ENCODE measurements around the gene POLE2.

The POLE2 gene

DNA sequence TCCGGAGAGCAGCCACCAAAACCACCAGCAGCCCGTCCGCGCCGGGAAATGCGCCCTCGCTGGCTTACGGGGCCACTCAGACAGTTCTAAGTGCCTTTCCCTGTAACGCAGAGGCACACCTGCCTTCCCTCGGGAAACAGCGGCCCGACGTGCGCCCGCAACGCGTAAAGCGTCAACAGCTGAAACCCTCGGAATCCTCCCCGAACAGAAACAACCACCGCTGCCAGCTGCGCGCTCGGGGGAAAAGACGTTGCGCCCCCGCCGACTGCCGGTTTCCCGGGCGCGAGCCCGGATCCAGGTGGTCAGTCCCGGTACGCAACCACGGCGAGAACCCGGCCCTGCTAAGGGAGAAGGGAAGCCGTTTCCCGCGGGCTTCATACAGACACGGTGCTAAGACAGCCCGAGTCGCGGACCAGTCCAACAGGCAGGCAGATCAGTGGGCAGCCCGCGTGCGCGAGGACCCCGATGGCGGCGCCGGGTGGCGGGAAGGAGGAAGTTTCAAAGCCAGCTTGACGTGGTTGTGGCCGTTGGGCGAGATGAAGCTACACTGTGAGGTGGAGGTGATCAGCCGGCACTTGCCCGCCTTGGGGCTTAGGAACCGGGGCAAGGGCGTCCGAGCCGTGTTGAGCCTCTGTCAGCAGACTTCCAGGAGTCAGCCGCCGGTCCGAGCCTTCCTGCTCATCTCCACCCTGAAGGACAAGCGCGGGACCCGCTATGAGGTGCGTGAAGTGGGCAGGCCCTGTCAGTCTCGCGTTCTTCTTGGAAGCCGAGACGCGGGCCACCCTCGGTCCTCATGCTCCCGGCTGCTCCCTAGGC is 89.3 kb downstream of the POLE2 start, which contains the start of gene LRR1 (continued):
- TF ChIP-seq ZNF600 (tag by site-specific recombination; IDR thresholded peaks at IDR 0.05): no peak
- 0 out of 2 replicates have a peak, but pooled peaks have one; percentile 15 for TF ChIP-seq REPIN1 (tag by site-specific recombination; IDR thresholded peaks at IDR 0.05; ENCODE audit: low read depth)
- TF ChIP-seq, protein P1, sequence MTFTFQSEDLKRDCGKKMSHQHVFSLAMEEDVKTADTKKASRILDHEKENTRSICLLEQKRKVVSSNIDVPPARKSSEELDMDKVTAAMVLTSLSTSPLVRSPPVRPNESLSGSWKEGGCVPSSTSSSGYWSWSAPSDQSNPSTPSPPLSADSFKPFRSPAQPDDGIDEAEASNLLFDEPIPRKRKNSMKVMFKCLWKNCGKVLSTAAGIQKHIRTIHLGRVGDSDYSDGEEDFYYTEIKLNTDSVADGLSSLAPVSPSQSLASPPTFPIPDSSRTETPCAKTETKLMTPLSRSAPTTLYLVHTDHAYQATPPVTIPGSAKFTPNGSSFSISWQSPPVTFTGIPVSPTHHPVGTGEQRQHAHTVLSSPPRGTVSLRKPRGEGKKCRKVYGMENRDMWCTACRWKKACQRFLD (tag by site-specific recombination; IDR thresholded peaks at IDR 0.05): 0 out of 2 replicates have a peak, but pooled peaks have one; percentile 9
- no peak for TF ChIP-seq BCL11B (tag by site-specific recombination; IDR thresholded peaks at IDR 0.05; ENCODE audit: low read depth)
- TF ChIP-seq ZNF558 (tag by site-specific recombination; IDR thresholded peaks at IDR 0.05): no peak
- no peak for TF ChIP-seq ZNF645 (tag by site-specific recombination; IDR thresholded peaks at IDR 0.05)
- TF ChIP-seq, protein P2, sequence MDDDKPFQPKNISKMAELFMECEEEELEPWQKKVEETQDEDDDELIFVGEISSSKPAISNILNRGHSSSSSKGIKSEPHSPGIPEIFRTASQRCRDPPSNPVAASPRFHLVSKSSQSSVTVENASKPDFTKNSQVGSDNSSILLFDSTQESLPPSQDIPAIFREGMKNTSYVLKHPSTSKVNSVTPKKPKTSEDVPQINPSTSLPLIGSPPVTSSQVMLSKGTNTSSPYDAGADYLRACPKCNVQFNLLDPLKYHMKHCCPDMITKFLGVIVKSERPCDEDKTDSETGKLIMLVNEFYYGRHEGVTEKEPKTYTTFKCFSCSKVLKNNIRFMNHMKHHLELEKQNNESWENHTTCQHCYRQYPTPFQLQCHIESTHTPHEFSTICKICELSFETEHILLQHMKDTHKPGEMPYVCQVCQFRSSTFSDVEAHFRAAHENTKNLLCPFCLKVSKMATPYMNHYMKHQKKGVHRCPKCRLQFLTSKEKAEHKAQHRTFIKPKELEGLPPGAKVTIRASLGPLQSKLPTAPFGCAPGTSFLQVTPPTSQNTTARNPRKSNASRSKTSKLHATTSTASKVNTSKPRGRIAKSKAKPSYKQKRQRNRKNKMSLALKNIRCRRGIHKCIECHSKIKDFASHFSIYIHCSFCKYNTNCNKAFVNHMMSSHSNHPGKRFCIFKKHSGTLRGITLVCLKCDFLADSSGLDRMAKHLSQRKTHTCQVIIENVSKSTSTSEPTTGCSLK (tag by site-specific recombination; IDR thresholded peaks at IDR 0.05): no peak
- no peak for TF ChIP-seq ZSCAN16 (tag by site-specific recombination; IDR thresholded peaks at IDR 0.05)
- TF ChIP-seq ZNF248 (tag by site-specific recombination; IDR thresholded peaks at IDR 0.05): no peak
- TF ChIP-seq ZNF654 (tag by site-specific recombination; IDR thresholded peaks at IDR 0.05; ENCODE audit: low read depth): no peak
- TF ChIP-seq ZNF549 (tag by site-specific recombination; IDR thresholded peaks at IDR 0.05): no peak
- TF ChIP-seq ZNF133 (tag by site-specific recombination; IDR thresholded peaks at IDR 0.05): no peak
- no peak for TF ChIP-seq RBAK (tag by site-specific recombination; IDR thresholded peaks at IDR 0.05)
- TF ChIP-seq, protein P3, sequence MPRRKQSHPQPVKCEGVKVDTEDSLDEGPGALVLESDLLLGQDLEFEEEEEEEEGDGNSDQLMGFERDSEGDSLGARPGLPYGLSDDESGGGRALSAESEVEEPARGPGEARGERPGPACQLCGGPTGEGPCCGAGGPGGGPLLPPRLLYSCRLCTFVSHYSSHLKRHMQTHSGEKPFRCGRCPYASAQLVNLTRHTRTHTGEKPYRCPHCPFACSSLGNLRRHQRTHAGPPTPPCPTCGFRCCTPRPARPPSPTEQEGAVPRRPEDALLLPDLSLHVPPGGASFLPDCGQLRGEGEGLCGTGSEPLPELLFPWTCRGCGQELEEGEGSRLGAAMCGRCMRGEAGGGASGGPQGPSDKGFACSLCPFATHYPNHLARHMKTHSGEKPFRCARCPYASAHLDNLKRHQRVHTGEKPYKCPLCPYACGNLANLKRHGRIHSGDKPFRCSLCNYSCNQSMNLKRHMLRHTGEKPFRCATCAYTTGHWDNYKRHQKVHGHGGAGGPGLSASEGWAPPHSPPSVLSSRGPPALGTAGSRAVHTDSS (tag by site-specific recombination; IDR thresholded peaks at IDR 0.05): no peak
- TF ChIP-seq ZNF157 (tag by site-specific recombination; IDR thresholded peaks at IDR 0.05): no peak
- TF ChIP-seq ZNF560 (tag by site-specific recombination; IDR thresholded peaks at IDR 0.05; ENCODE audit: borderline replicate concordance): no peak
- no peak for TF ChIP-seq ZBTB1 (tag by site-specific recombination; IDR thresholded peaks at IDR 0.05)
- TF ChIP-seq ZNF423 (tag by site-specific recombination; IDR thresholded peaks at IDR 0.05): no peak
- TF ChIP-seq ZNF112 (tag by site-specific recombination; IDR thresholded peaks at IDR 0.05): no peak
- TF ChIP-seq SP3 (tag by site-specific recombination; IDR thresholded peaks at IDR 0.05): peak; percentile 24; the same call in 1 of the 2 replicates
- no peak for TF ChIP-seq ZNF610 (tag by site-specific recombination; IDR thresholded peaks at IDR 0.05; ENCODE audit: borderline replicate concordance)
- no peak for TF ChIP-seq ZNF354C (tag by site-specific recombination; IDR thresholded peaks at IDR 0.05; ENCODE audit: borderline replicate concordance, low read depth)
- no peak for TF ChIP-seq ZNF148 (tag by site-specific recombination; IDR thresholded peaks at IDR 0.05; ENCODE audit: borderline replicate concordance)
- peak; percentile 51; the same call in 1 of the 2 replicates for TF ChIP-seq ZBTB21 (tag by site-specific recombination; IDR thresholded peaks at IDR 0.05)
- TF ChIP-seq ZNF48 (tag by site-specific recombination; IDR thresholded peaks at IDR 0.05): no peak
- TF ChIP-seq ZNF335 (tag by site-specific recombination; conservative IDR thresholded peaks at IDR 0.05): peak; percentile 99
- TF ChIP-seq KLF9 (tag by site-specific recombination; IDR thresholded peaks at IDR 0.05; ENCODE audit: low read depth): no peak
- no peak for TF ChIP-seq ZNF747 (tag by site-specific recombination; IDR thresholded peaks at IDR 0.05)
- TF ChIP-seq ZFP37 (tag by site-specific recombination; IDR thresholded peaks at IDR 0.05): peak; percentile 68; the same call in 1 of the 2 replicates
- peak; percentile 90 for TF ChIP-seq YY1 (tag by site-specific recombination; IDR thresholded peaks at IDR 0.05)
- TF ChIP-seq ZFP41 (tag by site-specific recombination; IDR thresholded peaks at IDR 0.05; ENCODE audit: borderline replicate concordance): no peak
- TF ChIP-seq ZFP69B (tag by site-specific recombination; IDR thresholded peaks at IDR 0.05): no peak

Measured in HEK293 (cell line).